SHP77 (cell line): ENCODE data around the gene CDIP1.

Source experiments
- DNase-seq, 2 experiments: peaks; one replicate each; lab custom pipeline; 2025; lab: John Stamatoyannopoulos, UW

CDIP1 gene

DNA sequence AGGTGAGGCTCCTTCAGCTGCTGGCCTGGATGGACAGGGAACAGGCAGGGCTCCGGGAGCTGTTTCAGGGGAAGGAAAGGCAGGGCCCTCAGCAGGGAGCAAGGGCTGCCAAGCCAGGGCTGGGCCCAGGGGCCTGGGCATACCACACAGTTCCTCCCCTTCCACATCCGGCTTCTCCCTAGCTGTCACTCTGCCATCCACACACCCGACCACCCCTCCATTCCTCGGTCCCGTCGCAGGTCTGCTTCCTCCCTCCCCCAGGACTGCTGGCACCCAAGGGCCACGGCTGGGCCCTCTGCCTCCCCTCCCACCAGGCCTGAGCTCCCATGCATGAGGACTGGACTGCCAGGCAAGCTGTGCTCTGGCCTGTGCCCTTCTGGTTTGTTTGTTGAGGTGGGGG lies 24.0 kb downstream of the CDIP1 start:
- DNase-seq: no peak

DNA sequence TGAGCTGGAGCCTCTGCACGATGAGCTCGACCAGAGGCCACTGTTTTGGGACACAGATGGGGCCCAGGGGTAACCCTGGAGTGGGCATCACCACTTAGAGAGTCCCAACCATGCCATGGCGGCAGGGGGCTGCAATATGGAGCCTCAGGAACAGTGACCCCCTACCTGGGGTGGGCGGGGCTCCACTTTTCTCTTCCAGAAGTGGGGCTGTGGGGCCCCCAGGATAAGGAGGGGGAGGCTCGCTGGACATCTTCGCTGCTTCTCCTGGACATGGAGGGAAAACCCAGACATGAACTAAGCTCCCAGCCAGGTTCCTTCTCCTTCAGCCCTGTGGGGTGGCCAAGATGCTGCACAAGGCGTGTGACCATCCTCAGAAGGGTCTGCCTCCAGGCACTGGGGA lies 24.7 kb downstream of the CDIP1 start:
- DNase-seq: no peak

DNA sequence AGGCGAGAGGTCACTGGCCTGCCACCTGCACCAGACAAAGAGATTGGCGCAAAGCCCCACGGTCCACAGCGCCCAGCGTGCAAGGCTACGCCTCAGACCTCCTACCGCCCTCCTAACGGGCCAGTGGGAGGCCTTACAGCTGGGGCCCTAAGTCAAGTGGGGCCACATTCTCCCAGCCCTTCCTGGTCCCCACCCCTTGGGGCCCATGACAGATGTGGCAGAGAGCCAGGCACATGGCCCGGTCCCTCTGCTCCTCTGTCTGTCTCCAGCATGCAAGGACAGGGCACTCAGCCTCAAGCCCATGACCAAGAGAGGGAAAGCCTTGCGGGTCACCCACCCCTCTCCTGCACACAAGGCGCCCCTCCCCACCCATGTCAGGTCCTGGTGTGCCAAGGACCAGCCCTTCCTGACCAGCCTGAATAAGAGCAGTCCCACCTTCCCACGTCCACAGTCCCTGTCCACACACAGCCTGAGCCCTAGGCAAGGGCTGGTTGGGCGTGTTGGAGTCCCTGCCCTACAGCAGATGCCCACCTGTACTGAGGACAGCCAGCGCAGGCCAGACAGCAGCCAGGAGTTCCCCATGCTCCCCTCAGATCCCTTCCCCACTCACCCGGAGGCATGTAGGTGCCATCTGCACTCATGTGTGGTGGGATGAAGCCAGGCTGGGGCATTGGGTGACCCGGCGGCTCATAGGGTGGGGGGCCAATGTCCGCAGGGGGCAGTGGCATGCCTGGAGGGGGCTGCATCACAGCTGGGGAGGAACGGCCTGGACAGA lies 25.3 kb downstream of the CDIP1 start:
- DNase-seq: no peak

DNA sequence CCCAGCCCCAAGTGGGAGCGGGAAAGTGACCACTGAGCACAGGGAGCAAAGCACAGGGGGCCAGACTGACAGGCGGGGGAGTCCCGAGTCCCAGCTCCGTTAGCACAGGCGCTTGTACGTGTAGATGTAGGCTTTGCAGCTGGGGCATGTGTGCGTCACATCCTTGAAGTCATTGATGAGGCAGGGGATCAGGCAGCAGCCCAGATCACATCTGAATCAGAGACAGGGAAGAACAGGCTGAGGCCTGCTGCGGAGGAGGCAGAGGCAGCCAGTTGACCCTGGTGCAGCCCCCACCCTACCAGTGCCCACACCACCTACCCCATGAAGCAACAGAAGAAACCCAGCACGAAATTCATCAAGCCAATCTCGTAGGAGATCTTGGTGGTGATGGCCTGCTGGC lies 26.1 kb downstream of the CDIP1 start:
- no peak for DNase-seq

DNA sequence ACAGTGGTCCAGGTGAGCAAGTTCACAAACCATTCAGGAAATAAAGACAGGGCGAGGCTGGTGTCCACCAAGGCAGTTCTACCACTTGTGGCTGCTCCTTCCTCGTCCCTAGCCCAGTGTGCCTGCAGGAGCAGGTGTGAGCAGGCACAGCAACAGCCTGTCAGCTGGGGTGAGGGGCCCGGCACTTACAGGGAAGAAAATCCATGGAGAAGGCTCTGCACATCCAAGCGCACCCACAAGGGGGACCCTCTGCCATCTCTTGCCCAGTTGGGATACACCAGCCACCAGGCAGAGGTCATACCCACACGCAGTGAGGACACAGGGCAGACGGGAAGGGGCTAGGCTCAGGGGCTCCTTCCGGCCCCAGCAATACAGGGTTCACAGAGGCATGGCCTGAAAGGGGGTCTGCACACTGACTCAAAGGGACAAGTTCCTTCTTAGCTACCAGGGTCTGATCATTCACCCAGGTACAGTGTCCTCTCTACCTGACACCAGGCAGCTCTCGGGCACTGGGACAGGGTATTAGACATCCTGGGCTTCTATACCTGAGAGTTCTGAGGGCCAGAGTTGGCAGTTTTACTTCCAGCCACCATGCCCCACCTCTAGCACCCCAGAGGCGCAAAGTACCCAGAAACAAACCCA lies 27.0 kb downstream of the CDIP1 start:
- peak; percentile 65 to 71 for DNase-seq

DNA sequence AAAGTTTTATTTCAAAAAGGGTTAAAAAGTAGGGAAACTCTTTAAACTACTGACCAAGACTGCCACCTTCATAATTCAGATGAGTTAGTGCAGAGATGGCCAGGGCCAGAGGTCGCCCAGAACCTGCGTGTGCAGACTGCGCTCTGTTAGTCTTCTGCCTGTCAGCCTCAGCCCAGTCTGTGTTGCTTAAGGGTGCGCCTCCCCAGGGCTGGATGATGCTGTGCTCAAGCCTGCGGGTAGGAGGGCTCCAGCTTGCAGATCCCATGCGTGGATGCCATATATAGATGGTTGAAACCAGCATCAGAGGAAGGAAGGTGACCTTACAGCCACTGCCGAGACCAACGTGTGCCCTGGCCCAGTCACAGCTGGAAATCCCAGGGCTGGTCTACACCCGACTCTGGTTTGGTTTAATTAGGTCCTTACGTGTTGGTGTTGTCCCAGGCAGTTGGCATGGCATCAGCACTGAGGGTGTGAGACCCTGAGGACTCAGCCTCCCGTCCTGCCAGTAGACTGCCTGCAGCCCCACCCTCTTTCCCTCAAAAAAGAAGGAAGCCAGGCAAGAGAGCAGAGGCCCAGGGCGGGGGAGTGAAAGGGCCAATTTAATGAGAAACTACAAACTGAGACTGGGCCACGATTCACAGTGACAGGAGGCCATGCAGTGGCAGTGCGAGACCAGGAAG lies 27.7 kb downstream of the CDIP1 start:
- DNase-seq: no peak

DNA sequence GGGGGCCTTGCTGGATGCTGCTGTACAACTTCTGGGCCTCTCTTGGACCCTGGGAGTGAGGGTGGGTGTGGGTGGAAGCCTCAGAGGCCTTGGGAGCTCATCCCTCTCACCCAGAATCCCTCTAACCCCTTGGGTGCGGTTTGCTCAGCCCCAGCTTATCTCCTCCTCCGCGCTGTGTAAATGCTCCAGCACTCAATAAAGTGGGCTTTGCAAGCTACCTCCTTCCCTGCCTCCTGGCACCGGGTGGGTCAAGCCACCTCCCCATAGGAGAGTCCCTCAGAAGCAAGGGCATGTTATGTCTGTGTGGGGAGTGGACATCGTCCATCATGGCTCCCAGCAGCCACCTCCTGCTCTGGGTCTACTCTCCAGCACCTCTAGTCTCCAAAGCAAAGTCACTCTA lies 28.4 kb downstream of the CDIP1 start:
- DNase-seq: no peak

DNA sequence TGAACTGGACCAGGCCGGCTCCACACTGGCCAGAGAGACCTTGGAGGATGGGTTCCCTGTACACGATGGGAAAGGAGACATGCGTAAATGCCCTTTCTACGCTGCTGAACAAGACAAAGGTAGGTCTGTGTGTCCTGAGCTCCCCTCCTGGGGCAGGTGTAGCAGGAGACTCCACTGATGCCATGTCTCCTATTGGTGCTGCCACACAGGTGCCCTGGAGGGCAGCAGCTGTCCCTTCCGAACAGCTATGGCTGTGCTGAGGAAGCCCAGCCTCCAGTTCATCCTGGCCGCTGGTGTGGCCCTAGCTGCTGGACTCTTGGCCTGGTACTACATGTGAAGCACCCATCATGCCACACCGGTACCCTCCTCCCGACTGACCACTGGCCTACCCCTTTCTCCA lies 29.2 kb downstream of the CDIP1 start:
- no peak for DNase-seq

DNA sequence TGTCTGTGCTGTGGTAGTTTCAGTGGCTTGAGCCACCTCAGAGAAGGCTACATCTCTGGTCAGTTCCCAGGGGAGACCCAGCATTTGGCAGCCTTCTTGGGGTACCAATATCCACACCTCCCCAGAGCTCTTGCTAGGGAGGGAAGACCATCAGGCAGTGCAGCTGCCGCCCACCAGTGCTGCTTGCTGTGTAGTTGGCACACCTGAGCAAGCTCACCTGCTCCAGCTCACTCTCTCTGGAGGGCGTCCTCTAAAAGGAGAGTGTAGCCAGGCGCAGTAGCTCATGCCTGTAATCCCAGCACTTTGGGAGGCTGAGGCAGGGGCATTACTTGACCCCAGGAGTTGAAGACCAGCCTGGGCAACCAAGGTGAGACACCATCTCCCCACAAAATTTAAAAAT lies 29.8 kb downstream of the CDIP1 start:
- no peak for DNase-seq

DNA sequence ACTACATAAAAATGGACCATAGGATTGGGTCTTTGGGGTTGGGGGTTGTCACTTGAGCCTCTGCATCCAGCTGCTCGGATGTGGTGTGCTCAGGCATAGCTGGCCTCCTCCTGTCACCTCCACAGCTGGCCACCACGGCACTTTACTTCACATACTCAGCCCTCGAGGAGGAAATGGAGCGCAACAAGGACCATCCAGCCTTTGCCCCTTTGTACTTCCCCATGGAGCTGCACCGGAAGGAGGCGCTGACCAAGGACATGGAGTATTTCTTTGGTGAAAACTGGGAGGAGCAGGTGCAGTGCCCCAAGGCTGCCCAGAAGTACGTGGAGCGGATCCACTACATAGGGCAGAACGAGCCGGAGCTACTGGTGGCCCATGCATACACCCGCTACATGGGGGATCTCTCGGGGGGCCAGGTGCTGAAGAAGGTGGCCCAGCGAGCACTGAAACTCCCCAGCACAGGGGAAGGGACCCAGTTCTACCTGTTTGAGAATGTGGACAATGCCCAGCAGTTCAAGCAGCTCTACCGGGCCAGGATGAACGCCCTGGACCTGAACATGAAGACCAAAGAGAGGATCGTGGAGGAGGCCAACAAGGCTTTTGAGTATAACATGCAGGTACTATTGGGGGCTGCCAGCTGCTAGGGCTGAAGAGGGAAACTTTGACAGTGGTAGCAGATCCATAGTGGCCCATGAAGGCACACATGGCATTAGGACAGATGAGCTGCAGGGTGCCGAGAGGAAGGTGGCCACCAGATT lies 30.8 kb downstream of the CDIP1 start:
- no peak for DNase-seq

DNA sequence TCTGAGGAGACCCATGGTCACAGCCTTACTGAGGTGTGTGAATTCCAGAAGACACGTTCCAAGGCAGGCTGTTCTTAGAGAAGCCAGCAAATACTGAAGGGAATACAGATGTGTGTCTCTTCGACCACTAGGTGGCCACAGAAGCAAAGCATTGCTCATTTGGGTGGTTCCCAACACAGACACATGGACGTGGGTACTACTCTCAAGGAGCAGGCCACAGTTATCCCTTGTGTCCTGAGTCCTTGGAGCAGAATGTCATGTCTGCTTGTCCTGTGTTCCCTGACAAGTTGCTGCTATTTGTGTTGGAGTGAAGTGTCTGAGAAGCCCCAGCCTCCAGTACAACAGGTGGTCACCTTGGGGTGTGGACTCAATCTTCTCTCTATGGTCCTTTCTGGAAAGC lies 32.1 kb downstream of the CDIP1 start:
- DNase-seq: peak; percentile 59 to 74

DNA sequence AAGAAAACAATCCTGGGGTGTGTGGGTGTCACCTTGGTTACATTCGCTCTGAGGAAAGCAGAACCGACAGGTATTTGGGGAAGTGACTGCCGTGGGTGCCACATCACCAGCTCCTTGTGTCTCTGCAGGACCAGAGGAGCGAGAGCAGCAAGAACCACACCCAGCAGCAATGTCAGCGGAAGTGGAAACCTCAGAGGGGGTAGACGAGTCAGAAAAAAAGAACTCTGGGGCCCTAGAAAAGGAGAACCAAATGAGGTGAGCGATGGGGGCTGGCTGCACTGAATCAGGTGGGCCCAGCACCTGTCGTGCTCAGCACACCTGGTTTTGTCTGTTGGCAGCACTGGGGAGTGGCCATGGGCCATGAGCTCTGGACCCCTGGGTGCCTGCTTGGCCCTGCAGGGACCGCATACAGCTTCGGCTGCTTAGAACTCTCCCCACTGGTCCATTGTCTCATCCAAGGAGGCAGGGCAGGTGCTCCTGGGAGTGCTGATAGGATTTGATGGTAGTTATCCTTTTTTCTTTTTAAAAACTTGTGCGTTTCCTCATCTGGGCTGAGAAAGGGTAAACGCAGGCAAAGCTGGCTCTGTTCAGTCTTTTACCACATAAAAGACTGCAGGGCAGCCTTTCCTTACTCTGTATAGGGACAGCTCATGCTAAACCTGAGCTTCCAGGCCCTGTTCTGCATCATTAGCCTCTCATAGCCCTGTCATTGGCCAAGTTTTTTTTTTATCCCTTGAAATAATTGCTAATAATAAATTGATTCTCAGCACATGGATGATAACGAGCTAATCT lies 33.0 kb downstream of the CDIP1 start:
- no peak for DNase-seq

DNA sequence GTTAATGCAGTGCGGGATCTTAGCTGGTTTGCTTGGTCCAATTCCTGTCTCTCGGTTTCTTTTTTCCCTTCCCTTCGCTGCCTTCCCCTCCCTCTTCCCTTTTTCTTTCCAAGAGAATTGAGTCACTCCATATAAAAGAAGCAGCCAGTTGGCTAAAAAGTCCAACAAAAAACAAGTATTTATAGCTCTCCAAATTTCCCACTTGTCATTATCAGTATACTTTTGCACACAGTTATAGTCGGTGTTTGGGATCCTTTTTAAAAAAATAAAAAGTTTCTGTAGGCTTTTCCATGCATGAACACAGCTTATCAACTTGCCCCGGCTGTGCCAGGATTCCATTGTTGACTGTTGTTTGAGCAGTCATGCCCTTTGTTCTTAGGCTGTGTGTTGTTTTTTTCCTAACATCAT lies 37.5 kb downstream of the CDIP1 start:
- no peak for DNase-seq

DNA sequence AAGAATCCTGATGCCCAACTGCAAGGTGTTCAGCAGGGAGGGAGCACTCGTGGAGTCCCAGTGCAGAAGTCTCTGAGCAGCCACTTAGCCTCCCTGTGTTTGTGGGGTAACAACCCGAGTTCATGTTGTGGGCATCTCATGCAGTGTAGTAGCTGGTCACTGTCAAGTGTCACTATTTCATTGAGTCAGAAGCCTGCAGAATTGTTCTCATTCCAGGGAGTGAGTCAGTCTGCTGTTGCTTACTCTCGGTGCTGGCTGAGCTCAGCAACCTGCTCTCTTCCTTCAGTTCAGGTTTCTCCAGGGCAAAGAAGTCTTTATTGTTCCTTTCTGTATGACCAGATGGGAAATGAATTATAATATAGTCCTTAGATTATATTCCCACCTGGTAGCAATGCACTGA lies 38.3 kb downstream of the CDIP1 start:
- DNase-seq: no peak

DNA sequence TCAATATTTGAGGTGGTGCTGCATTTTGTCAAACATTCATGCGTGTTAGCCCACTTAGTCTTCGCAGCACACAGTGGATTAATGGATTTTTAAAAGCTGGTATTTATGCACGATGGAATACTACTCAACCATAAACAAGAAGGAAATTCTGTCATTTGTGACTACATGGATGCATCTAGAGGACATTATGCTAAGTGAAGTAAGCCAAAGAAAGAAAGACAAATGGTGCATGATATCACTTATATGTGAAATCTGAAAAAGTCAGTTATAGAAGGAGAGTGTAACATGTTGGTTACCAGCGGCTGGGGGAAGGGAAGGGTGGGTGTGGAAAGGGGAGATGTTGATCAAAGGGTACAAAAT lies 39.4 kb downstream of the CDIP1 start:
- no peak for DNase-seq

DNA sequence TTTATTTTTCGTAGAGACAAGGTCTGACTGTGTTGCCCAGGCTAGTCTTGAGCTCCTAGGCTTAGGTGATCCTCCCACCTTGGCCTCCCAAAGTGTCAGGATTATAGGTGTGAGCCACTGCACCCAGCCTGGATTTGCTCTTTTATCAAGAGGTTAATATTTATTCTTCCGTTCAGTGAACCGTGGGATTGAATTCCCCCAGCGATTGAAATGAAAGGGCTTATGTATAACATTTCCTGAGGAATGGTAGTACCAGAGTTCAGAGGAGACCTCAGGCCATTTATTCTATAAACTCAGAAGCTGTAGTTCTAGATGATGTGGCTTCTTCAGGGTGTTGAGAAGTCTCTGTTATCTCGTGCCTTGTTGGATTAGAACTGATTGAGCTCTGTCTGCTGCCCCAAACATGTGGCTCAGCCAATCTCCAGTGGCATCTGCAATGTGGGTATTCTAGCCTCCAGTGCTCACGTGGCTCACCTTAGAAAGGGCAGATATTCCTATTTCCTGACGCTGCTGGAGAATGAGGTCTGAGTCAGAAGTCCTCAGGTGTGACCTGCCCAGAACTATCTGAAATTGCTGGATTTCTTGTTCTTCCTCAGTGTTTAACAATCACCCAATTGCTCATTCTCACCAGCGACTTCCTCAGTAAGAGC lies 39.9 kb downstream of the CDIP1 start:
- DNase-seq: no peak

DNA sequence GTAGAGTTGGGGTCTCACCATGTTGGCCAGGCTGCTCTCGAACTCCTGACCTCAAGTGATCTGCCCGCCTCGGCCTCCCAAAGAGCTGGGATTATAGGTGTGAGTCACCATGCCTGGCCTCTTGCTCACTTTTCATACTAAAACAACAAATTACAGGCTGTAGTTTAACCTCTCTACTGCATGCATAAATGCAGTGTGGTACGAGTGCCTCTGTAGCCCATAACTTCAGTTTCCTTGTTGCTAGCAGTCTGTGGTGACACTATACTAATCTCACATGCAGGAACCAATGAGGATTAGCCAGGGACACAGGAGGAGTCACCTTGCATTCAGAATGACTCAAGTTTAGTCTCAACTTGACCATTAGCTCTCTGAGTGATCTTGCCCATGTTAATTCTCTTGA lies 42.3 kb downstream of the CDIP1 start:
- no peak for DNase-seq

DNA sequence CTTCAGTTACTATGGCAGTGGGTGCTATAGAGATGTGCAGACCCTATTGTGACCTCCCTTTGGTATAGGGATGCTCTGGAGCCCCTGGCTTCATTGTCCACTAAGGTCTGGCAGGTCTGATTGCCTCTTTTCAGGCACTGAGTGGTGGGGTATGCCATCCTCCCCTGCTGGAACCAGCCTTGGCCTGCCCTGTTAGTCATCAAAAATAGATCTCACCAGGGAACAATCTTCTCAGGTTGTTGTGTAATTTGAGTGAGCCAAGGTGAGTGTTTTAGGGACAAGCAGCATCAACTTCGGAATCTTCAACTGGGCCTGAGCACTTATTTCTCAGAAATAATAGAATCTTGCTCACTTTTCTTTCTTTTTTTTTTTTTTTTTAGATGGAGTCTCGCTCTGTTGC lies 42.8 kb downstream of the CDIP1 start:
- DNase-seq: no peak

DNA sequence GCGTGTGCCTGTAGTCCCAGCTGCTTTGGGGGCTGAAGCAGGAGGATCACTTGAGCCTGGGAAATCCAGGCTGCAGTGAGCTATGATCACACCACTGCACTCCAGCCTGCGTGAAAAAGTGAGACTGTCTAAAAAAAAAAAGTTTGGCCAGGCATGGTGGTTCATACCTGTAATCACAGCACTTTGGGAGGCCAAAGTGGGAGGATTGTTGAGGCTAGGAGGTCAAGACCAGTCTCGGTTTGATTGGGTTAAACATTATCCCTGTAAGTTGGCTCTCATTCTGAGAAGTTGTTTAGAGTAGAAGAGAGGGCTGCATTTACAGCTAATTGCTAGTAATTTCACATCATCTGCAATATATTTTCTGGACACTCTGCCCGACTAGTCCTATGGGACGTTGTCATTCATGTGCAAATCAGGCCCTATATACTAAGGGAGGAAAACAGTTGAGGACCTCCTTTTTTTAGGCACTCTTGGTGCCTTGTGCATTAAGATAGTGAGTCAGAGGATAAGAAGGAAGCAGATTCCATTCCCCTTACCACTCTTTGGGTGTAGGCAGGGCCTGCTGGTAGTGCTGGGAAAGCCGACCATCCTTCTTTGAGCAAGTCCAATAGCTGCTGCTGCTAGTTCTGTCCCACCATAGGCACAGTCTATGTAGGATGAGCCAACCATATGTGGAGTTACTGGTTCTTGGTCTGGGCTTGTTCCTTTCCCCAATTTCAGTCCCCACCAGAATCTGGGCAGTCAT lies 43.7 kb downstream of the CDIP1 start:
- no peak for DNase-seq

DNA sequence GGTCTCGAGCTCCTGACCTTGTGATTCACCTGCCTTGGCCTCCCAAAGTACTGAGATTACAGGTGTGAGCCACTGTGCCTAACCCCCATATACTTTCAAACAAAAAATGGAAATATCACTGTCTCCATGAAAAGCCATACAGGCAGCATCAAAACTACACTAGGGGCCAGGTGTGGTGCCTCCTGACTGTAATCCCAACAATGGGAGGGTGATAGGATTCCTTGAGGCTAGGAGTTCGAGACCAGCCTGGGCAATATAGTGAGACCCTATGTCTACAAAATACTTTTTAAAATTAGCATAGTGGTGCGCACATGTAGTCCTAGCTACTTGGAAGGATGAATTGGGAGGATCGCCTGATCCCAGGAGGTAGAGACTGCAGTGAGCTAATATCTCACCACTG lies 46.7 kb downstream of the CDIP1 start:
- no peak for DNase-seq

DNA sequence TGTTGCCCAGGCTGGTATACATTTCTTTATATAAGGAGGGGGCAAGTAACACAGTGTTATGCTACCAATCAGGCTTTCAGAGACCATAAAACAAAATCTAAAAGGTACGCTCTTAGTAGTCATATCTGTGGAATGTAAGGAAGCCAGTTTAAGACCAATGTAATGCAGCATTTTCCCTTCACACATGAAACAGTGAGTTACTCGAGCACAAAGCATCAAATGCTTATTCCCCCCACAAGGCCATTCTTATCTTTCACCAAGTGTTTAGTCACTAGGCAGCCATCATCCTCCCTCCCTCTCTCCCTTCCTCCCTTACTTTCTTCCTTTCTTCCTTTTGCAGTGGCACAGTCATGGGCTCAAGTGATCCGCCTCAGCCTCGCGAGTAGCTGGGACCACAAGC lies 49.5 kb downstream of the CDIP1 start:
- DNase-seq: no peak
